ENCODE measurements around the gene DAPK2.

DNA sequence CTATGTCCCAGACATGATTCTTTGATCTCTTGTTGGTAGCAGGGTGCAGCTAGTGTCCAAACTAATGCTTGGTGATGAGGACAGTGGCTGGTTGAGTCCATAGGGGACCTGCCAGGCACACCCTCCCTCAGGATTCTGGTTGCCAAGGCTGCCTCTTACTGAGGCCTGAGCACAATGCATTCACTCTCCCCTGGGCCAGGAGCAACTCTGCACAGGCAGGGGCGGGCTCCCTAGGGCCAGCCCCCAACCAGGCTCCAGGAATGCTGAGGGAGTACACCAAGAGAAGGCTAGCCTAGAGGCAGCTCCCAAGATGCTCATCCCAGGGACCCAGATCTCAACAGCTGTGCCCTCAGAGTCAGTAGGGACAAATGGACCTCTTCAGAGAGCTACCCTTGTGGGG, 166.3 kb downstream of the DAPK2 start:
- TF ChIP-seq, protein P1, sequence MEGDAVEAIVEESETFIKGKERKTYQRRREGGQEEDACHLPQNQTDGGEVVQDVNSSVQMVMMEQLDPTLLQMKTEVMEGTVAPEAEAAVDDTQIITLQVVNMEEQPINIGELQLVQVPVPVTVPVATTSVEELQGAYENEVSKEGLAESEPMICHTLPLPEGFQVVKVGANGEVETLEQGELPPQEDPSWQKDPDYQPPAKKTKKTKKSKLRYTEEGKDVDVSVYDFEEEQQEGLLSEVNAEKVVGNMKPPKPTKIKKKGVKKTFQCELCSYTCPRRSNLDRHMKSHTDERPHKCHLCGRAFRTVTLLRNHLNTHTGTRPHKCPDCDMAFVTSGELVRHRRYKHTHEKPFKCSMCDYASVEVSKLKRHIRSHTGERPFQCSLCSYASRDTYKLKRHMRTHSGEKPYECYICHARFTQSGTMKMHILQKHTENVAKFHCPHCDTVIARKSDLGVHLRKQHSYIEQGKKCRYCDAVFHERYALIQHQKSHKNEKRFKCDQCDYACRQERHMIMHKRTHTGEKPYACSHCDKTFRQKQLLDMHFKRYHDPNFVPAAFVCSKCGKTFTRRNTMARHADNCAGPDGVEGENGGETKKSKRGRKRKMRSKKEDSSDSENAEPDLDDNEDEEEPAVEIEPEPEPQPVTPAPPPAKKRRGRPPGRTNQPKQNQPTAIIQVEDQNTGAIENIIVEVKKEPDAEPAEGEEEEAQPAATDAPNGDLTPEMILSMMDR (conservative IDR thresholded peaks at IDR 0.05; ENCODE audit: low read depth, low read length) = no peak
- no peak for TF ChIP-seq RAD21 (IDR thresholded peaks at IDR 0.05; ENCODE audit: low read length)
- no peak for TF ChIP-seq MXI1 (IDR thresholded peaks at IDR 0.05; ENCODE audit: borderline replicate concordance, low read depth, low read length)
- TF ChIP-seq SMC3 (IDR thresholded peaks at IDR 0.05; ENCODE audit: low read depth, low read length) = no peak
- no peak for TF ChIP-seq MAZ (IDR thresholded peaks at IDR 0.05; ENCODE audit: borderline replicate concordance, low read depth, low read length)
